ENCODE data around the gene CTXND1. TPM values are rescaled to one million over a fixed set of nuclear protein-coding genes. Genes with fewer than 3 reads are reported as not detected.
"Not testable (repeated sequence)": the region's sequence is repeated elsewhere in the genome, so short reads cannot be mapped to it uniquely, and the experiment has no call there.

The CTXND1 gene
- total RNA-seq: not detected in 2 replicates

- intact Hi-C loops (cut with micrococcal nuclease): no loop called here
- Mint-ChIP-seq H3K4me1 (ENCODE audit: low read depth) (no peaks in the 10 kb centered on the region), H3K9me3 (no peaks in the 10 kb centered on the region), H3K27me3 (ENCODE audit: insufficient read depth) (peaks cover 69% of the 10 kb centered on the region), H3K27ac (no peak within 1 kb of the TSS), H3K4me3 (no peak within 1 kb of the TSS), H3K36me3 (ENCODE audit: low read depth) (no peaks in the 10 kb centered on the region)
- DNase-seq (ENCODE audit: low spot score): no peak
Measured at GRCh38 chr15:80252121-80252518, at the start of gene CTXND1. Gene CTXND1, minus strand, starts transcription at chr15:80252213. Its CDS starts 50,264 bp downstream, at chr15:80201949.

- H3K27me3 Mint-ChIP-seq (ENCODE audit: insufficient read depth): peaks cover 1% of the 10 kb centered on the region
- no peaks in the 10 kb centered on the region for H3K9me3 Mint-ChIP-seq
- no peak overlapping the region for H3K4me3 Mint-ChIP-seq
- DNase-seq (ENCODE audit: low spot score): no peak
- H3K4me1 Mint-ChIP-seq (ENCODE audit: low read depth): no peaks in the 10 kb centered on the region
- no peaks in the 10 kb centered on the region for H3K36me3 Mint-ChIP-seq (ENCODE audit: low read depth)
- intact Hi-C loops (cut with micrococcal nuclease): no loop called here
- no peak overlapping the region for H3K27ac Mint-ChIP-seq
Measured at GRCh38 chr15:80301472-80301871, 49.5 kb upstream of the CTXND1 start.

- H3K4me1 Mint-ChIP-seq (ENCODE audit: low read depth); DNase-seq (ENCODE audit: low spot score); H3K27me3 Mint-ChIP-seq (ENCODE audit: insufficient read depth); H3K4me3 Mint-ChIP-seq; H3K9me3 Mint-ChIP-seq; intact Hi-C loops (cut with micrococcal nuclease); H3K27ac Mint-ChIP-seq; H3K36me3 Mint-ChIP-seq (ENCODE audit: low read depth): not testable (repeated sequence)
Measured at GRCh38 chr15:80295777-80296176, 43.8 kb upstream of the CTXND1 start.

GRCh38 chr15:80292079-80292478 lies 40.1 kb upstream of the CTXND1 start:
- Mint-ChIP-seq H3K36me3 (ENCODE audit: low read depth) (no peaks in the 10 kb centered on the region), H3K27ac (no peak overlapping the region), H3K4me1 (ENCODE audit: low read depth) (no peaks in the 10 kb centered on the region), H3K27me3 (ENCODE audit: insufficient read depth) (peaks cover 11% of the 10 kb centered on the region), H3K4me3 (no peak overlapping the region), H3K9me3 (no peaks in the 10 kb centered on the region)
- intact Hi-C loops (cut with micrococcal nuclease): no loop called here
- DNase-seq (ENCODE audit: low spot score): no peak

GRCh38 chr15:80290891-80291290 lies 38.9 kb upstream of the CTXND1 start:
- H3K9me3 Mint-ChIP-seq; H3K27ac Mint-ChIP-seq; intact Hi-C loops (cut with micrococcal nuclease); H3K36me3 Mint-ChIP-seq (ENCODE audit: low read depth); H3K4me1 Mint-ChIP-seq (ENCODE audit: low read depth); H3K4me3 Mint-ChIP-seq; DNase-seq (ENCODE audit: low spot score): not testable (repeated sequence)
- H3K27me3 Mint-ChIP-seq (ENCODE audit: insufficient read depth): peaks cover 11% of the 10 kb centered on the region

GRCh38 chr15:80289528-80290495 lies 37.8 kb upstream of the CTXND1 start:
- DNase-seq (ENCODE audit: low spot score): no peak
- Mint-ChIP-seq H3K27me3 (ENCODE audit: insufficient read depth) (peaks cover 11% of the 10 kb centered on the region), H3K4me1 (ENCODE audit: low read depth) (no peaks in the 10 kb centered on the region), H3K36me3 (ENCODE audit: low read depth) (no peaks in the 10 kb centered on the region), H3K4me3 (no peak overlapping the region), H3K27ac (no peak overlapping the region), H3K9me3 (no peaks in the 10 kb centered on the region)
- intact Hi-C loops (cut with micrococcal nuclease): no loop called here

- no peak for DNase-seq (ENCODE audit: low spot score)
- Mint-ChIP-seq H3K4me3 (no peak overlapping the region), H3K36me3 (ENCODE audit: low read depth) (no peaks in the 10 kb centered on the region), H3K27ac (no peak overlapping the region), H3K4me1 (ENCODE audit: low read depth) (no peaks in the 10 kb centered on the region), H3K27me3 (ENCODE audit: insufficient read depth) (peaks cover 9% of the 10 kb centered on the region), H3K9me3 (no peaks in the 10 kb centered on the region)
- intact Hi-C loops (cut with micrococcal nuclease): no loop called here
Measured at GRCh38 chr15:80288131-80288530, 36.1 kb upstream of the CTXND1 start.

- intact Hi-C loops (cut with micrococcal nuclease): no loop called here
- Mint-ChIP-seq H3K27me3 (ENCODE audit: insufficient read depth) (peaks cover 11% of the 10 kb centered on the region), H3K9me3 (no peaks in the 10 kb centered on the region), H3K27ac (no peak overlapping the region), H3K4me1 (ENCODE audit: low read depth) (no peaks in the 10 kb centered on the region), H3K36me3 (ENCODE audit: low read depth) (no peaks in the 10 kb centered on the region), H3K4me3 (no peak overlapping the region)
- DNase-seq (ENCODE audit: low spot score): no peak
Measured at GRCh38 chr15:80286055-80286454, 34.0 kb upstream of the CTXND1 start.

GRCh38 chr15:80285379-80285778 lies 33.4 kb upstream of the CTXND1 start:
- Mint-ChIP-seq H3K4me1 (ENCODE audit: low read depth) (no peaks in the 10 kb centered on the region), H3K4me3 (no peak overlapping the region), H3K9me3 (no peaks in the 10 kb centered on the region), H3K27ac (no peak overlapping the region), H3K36me3 (ENCODE audit: low read depth) (no peaks in the 10 kb centered on the region), H3K27me3 (ENCODE audit: insufficient read depth) (peaks cover 10% of the 10 kb centered on the region)
- intact Hi-C loops (cut with micrococcal nuclease): no loop called here
- DNase-seq (ENCODE audit: low spot score): no peak

- Mint-ChIP-seq H3K9me3 (no peaks in the 10 kb centered on the region), H3K4me3 (no peak overlapping the region), H3K27me3 (ENCODE audit: insufficient read depth) (peaks cover 5% of the 10 kb centered on the region), H3K36me3 (ENCODE audit: low read depth) (no peaks in the 10 kb centered on the region), H3K27ac (no peak overlapping the region), H3K4me1 (ENCODE audit: low read depth) (no peaks in the 10 kb centered on the region)
- DNase-seq (ENCODE audit: low spot score): no peak
- intact Hi-C loops (cut with micrococcal nuclease): no loop called here
Measured at GRCh38 chr15:80283531-80283930, 31.5 kb upstream of the CTXND1 start.

- H3K27me3 Mint-ChIP-seq (ENCODE audit: insufficient read depth): peaks cover 6% of the 10 kb centered on the region
- no peaks in the 10 kb centered on the region for H3K9me3 Mint-ChIP-seq
- no peaks in the 10 kb centered on the region for H3K4me1 Mint-ChIP-seq (ENCODE audit: low read depth)
- H3K27ac Mint-ChIP-seq: no peak overlapping the region
- no peak overlapping the region for H3K4me3 Mint-ChIP-seq
- no peaks in the 10 kb centered on the region for H3K36me3 Mint-ChIP-seq (ENCODE audit: low read depth)
- DNase-seq (ENCODE audit: low spot score): no peak
- intact Hi-C loops (cut with micrococcal nuclease): no loop called here
Measured at GRCh38 chr15:80277147-80277546, 25.1 kb upstream of the CTXND1 start.

- peaks cover 7% of the 10 kb centered on the region for H3K27me3 Mint-ChIP-seq (ENCODE audit: insufficient read depth)
- H3K9me3 Mint-ChIP-seq: no peaks in the 10 kb centered on the region
- H3K4me3 Mint-ChIP-seq: no peak overlapping the region
- H3K36me3 Mint-ChIP-seq (ENCODE audit: low read depth): no peaks in the 10 kb centered on the region
- intact Hi-C loops (cut with micrococcal nuclease): no loop called here
- no peak overlapping the region for H3K27ac Mint-ChIP-seq
- H3K4me1 Mint-ChIP-seq (ENCODE audit: low read depth): no peaks in the 10 kb centered on the region
- DNase-seq (ENCODE audit: low spot score): no peak
Measured at GRCh38 chr15:80275961-80276360, 23.9 kb upstream of the CTXND1 start.

- intact Hi-C loops (cut with micrococcal nuclease): no loop called here
- Mint-ChIP-seq H3K4me3 (no peak overlapping the region), H3K27ac (no peak overlapping the region), H3K4me1 (ENCODE audit: low read depth) (no peaks in the 10 kb centered on the region), H3K36me3 (ENCODE audit: low read depth) (no peaks in the 10 kb centered on the region), H3K27me3 (ENCODE audit: insufficient read depth) (peaks cover 7% of the 10 kb centered on the region), H3K9me3 (no peaks in the 10 kb centered on the region)
- DNase-seq (ENCODE audit: low spot score): no peak
Measured at GRCh38 chr15:80274996-80275395, 23.0 kb upstream of the CTXND1 start.
